GM10248 (cell line): ENCODE data around the gene LILRA5.
"Not testable (repeated sequence)": the region's sequence is repeated elsewhere in the genome, so short reads cannot be mapped to it uniquely, and the experiment has no call there.

Experiments
- CTCF ChIA-PET: fragments of 300-600 bp; sonication (Branson Sonifier 250); formaldehyde crosslinking; extraction: SDS; loops from one replicate; lab custom pipeline; 2021; ENCODE audit warnings: antibody characterized with exemption; lab: Yijun Ruan, JAX
- POLR2A ChIA-PET: fragments of 350-650 bp; sonication (Branson Sonifier 250); formaldehyde crosslinking; extraction: SDS; loops from one replicate; lab custom pipeline; 2020; ENCODE audit warnings: antibody characterized with exemption; lab: Yijun Ruan, JAX
- DNase-seq: peaks from one replicate; pipeline ENCODE4 v3.0.0; 2012; ENCODE audit errors: extremely low spot score
- TF ChIP-seq, protein P1 (sequence below): IDR thresholded peaks from 2 replicates; pipeline ENCODE4 v1.5.1; 2012; ENCODE audit warnings: mild to moderate bottlenecking, low read depth; ENCODE audit errors: extremely low read depth, missing control alignments, control extremely low read depth

Gene LILRA5

GRCh38 chr19:54273821-54274220 lies 39.1 kb downstream of the LILRA5 start:
- CTCF ChIA-PET = interaction anchor here (1.2 kb wide), 1 partner anchor 34 kb away, joined by 3 read pairs; no protein-coding TSS in a partner anchor

DNA sequence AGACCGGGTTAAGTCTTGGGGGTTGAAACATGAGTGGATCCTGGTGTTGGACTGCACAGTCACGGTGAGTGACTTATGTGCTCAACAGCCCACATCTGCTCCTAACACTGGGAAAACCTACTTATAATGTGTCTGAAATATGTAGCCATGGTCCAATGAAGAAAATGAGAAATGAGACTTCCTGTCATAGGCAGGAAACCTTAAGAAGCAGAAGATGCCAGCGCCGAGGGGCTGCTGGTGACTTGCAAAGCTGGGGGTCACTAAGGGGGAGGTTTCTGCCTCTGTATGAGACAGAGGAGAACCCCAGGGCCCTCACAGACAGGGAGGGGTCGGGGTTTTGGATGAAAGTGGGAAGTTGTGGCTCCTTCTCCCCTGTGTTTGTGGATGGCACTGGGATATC lies 40.8 kb downstream of the LILRA5 start:
- POLR2A ChIA-PET, CTCF ChIA-PET, DNase-seq: not testable (repeated sequence)

More at GRCh38 chr19:54273821-54274220, 39.1 kb downstream of the LILRA5 start:
- POLR2A ChIA-PET = no interaction called here
- TF ChIP-seq, protein P1, sequence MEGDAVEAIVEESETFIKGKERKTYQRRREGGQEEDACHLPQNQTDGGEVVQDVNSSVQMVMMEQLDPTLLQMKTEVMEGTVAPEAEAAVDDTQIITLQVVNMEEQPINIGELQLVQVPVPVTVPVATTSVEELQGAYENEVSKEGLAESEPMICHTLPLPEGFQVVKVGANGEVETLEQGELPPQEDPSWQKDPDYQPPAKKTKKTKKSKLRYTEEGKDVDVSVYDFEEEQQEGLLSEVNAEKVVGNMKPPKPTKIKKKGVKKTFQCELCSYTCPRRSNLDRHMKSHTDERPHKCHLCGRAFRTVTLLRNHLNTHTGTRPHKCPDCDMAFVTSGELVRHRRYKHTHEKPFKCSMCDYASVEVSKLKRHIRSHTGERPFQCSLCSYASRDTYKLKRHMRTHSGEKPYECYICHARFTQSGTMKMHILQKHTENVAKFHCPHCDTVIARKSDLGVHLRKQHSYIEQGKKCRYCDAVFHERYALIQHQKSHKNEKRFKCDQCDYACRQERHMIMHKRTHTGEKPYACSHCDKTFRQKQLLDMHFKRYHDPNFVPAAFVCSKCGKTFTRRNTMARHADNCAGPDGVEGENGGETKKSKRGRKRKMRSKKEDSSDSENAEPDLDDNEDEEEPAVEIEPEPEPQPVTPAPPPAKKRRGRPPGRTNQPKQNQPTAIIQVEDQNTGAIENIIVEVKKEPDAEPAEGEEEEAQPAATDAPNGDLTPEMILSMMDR = no peak
- no peak for DNase-seq

DNA sequence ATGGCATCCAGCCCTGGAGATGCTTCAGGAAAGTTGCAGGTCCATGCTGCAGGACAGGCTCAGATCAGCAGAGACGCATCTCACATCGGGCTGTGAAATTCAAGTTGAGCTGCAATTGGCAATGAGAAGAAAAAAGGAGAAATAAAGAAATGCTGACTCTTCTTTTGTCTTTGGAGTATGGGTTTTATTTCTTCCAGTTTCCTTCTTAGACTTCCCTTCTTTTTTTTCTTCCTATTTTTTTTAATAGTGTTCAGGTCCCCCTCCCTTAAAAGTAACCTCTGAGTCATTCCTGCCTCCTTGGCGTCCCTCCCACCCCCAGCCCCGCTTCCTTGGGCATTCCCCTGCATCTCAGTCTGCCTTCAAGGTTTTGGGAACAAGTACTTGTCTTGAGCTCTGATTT lies 41.4 kb downstream of the LILRA5 start:
- POLR2A ChIA-PET, DNase-seq, CTCF ChIA-PET: not testable (repeated sequence)

DNA sequence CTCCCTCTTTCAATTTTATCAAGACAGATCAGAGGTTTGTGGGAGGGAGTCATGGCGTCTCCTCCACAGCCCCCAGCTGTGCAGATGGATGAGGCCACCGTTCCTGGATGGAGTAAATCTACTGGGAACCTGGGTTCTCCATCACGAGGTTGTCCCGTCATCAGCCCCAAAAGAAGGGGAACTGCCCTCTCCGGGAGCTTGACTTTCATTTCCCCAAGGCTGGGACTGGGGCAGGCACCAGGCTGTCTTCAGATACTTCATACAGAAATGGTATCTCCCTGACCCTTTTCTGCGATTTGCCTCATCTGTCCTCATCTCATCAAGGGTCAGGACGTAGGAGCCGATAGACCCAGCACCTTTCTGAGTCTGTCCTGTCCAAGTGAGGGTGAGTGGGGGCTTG lies 41.9 kb downstream of the LILRA5 start:
- ChIA-PET POLR2A (no interaction called here), CTCF (no interaction called here)
- DNase-seq = no peak
- TF ChIP-seq, protein P1 = no peak

- ChIA-PET POLR2A (no interaction called here), CTCF (interaction anchor here (1.1 to 3.1 kb wide), 2 partner anchors 10 to 123 kb away, joined by 3 to 12 read pairs; partner anchors contain the start of gene LILRB5)
- TF ChIP-seq, protein P1 = no peak
- DNase-seq = no peak
These were observed 44.0 kb downstream of the LILRA5 start for GRCh38 chr19:54268936-54269335.

GRCh38 chr19:54266133-54266532 lies 46.8 kb downstream of the LILRA5 start:
- DNase-seq = peak; percentile 70
- TF ChIP-seq, protein P1 = peak; percentile 72
- POLR2A ChIA-PET = interaction anchor here (1.0 kb wide), 1 partner anchor 98 kb away, joined by 3 read pairs; no protein-coding TSS in a partner anchor
- CTCF ChIA-PET = interaction anchor here (1.0 to 3.9 kb wide), 24 partner anchors 9 to 1070 kb away, joined by 3 to 28 read pairs (median 6); partner anchors contain the start of genes LENG1, LILRB2, LILRB5 and MBOAT7

DNA sequence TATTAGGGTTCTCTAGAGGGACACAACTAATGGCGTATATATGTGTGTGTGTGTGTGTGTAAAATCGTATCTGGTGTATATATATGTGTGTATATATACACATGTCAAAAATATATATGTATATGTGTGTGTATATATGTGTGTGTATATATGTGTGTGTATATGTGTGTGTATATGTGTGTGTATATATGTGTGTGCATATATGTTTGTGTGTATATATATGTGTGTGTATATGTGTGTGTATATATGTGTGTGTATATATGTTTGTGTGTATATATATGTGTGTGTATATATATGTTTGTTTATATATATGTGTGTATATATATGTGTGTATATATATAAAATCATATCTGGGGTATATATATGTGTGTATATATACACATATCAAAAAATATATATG lies 50.5 kb downstream of the LILRA5 start:
- TF ChIP-seq, protein P1 = no peak
- CTCF ChIA-PET = no interaction called here
- no peak for DNase-seq
- POLR2A ChIA-PET = no interaction called here

GRCh38 chr19:54262066-54262465 lies 50.9 kb downstream of the LILRA5 start:
- TF ChIP-seq, protein P1 = no peak
- no peak for DNase-seq
- ChIA-PET CTCF (no interaction called here), POLR2A (no interaction called here)
